Karpas-422 (cell line): Measurements from ENCODE around the gene SSBP2. TPM values are rescaled to one million over a fixed set of nuclear protein-coding genes. Genes with fewer than 3 reads are reported as not detected.

ENCODE experiments used
- DNase-seq: peaks from one replicate; pipeline ENCODE4 v3.0.0-alpha.2; 2015
- H2AFZ ChIP-seq: fragments of 200-600 bp; sonication (generic); 2 replicates; pipeline ENCODE4 v1.6.1; 2014; ENCODE audit warnings: antibody characterized with exemption, low read length, mixed read lengths
- H3K27ac ChIP-seq: fragments of 200-600 bp; sonication (generic); 2 replicates; pipeline ENCODE4 v1.5.1; 2014; ENCODE audit warnings: mild to moderate bottlenecking, low read length, moderate library complexity
- H3K27me3 ChIP-seq: fragments of 200-600 bp; sonication (generic); 2 replicates; pipeline ENCODE4 v1.6.1; 2014; ENCODE audit warnings: low read length, mixed read lengths
- H3K36me3 ChIP-seq: fragments of 200-600 bp; sonication (generic); 2 replicates; pipeline ENCODE4 v1.6.1; 2014; ENCODE audit warnings: low read length, mixed read lengths; ENCODE audit not compliant: insufficient read depth
- H3K4me1 ChIP-seq: fragments of 200-600 bp; sonication (generic); 2 replicates; pipeline ENCODE4 v1.6.1; 2014; ENCODE audit warnings: mild to moderate bottlenecking, low read length, mixed read lengths
- H3K4me2 ChIP-seq: fragments of 200-600 bp; sonication (generic); 2 replicates; pipeline ENCODE4 v1.6.1; 2014; ENCODE audit warnings: low read length, low read depth, mild to moderate bottlenecking; ENCODE audit not compliant: poor library complexity, severe bottlenecking
- H3K4me3 ChIP-seq: fragments of 200-600 bp; sonication (generic); 2 replicates; pipeline ENCODE4 v1.5.1; 2014; ENCODE audit warnings: mild to moderate bottlenecking, antibody characterized with exemption, low read length, mixed read lengths
- H3K79me2 ChIP-seq: fragments of 200-600 bp; sonication (generic); 2 replicates; pipeline ENCODE4 v1.6.1; 2014; ENCODE audit warnings: mild to moderate bottlenecking, low read length, mixed read lengths
- H3K9ac ChIP-seq: fragments of 200-600 bp; sonication (generic); 2 replicates; pipeline ENCODE4 v1.6.0; 2014; ENCODE audit warnings: low read length
- H3K9me2 ChIP-seq: fragments of 200-600 bp; sonication (generic), shearing (Covaris generic); replicated peaks from 2 replicates; pipeline ENCODE4 v1.6.0; 2014; ENCODE audit warnings: mild to moderate bottlenecking, low read length, moderate library complexity; ENCODE audit not compliant: insufficient read depth
- H3K9me3 ChIP-seq: fragments of 300-700, 200-600 bp; sonication (generic); 2 replicates; pipeline ENCODE4 v1.6.1; 2014; ENCODE audit warnings: low read length, mixed read lengths
- H4K20me1 ChIP-seq: fragments of 200-600 bp; sonication (generic); 2 replicates; pipeline ENCODE4 v1.6.1; 2014; ENCODE audit warnings: mild to moderate bottlenecking, antibody characterized with exemption, low read length, low read depth; ENCODE audit not compliant: insufficient read depth
- total RNA-seq: library from RNA; depleted of rRNA; stranded (reverse); fragments of >200 nt; shearing (Covaris generic); gene quantifications from 2 replicates; pipeline ENCODE4 v1.2.3, GENCODE V29; 2014; ENCODE audit warnings: low replicate concordance

The SSBP2 gene
- total RNA-seq, 1 experiment from 2014 or later = 148 TPM

GRCh38 chr5:81530919-81531318 is 220.0 kb downstream of the SSBP2 start:
- Histone ChIP-seq H3K27me3 (no peaks in the 10 kb centered on the region), H3K4me1 (peaks cover 35% of the 10 kb centered on the region), H3K9ac (no peak overlapping the region)

DNA sequence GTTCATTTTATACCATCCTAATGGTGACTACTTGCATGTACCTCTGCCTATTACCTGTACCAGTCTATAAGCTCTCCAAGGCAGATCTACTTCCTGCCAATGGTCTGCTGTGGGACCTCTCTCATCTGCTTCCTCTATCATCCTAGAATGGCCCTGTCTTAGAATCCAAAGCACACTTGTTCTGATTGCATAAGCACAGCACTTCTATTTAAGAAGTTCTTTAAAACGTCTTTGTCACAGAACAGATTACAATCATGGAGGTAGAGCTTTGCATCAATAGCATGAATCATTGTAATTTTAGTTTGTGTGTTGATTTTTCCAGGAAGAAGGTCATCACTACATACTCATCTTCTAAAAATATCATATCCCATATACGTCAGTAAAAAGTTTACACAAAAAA is 225.2 kb downstream of the SSBP2 start:
- H3K9me2 ChIP-seq = no peaks in the 10 kb centered on the region
- peaks cover 61% of the 10 kb centered on the region for H3K4me1 ChIP-seq
- no peaks in the 10 kb centered on the region for H3K36me3 ChIP-seq
- no peak overlapping the region for H3K9ac ChIP-seq
- H3K27ac ChIP-seq = peak overlapping the region; percentile 44
- H3K27me3 ChIP-seq = no peaks in the 10 kb centered on the region
- H2AFZ ChIP-seq = 0 out of 2 replicates have a peak overlapping the region, but pooled peaks have one; percentile 23
- H4K20me1 ChIP-seq = no peaks in the 10 kb centered on the region
- DNase-seq = peak; percentile 60
- H3K79me2 ChIP-seq = peaks cover 84% of the 10 kb centered on the region
- H3K4me2 ChIP-seq = no peak overlapping the region
- no peaks in the 10 kb centered on the region for H3K9me3 ChIP-seq
- H3K4me3 ChIP-seq = no peak overlapping the region

More at GRCh38 chr5:81530919-81531318, 220.0 kb downstream of the SSBP2 start:
- Histone ChIP-seq H3K4me3 (no peak overlapping the region), H3K9me3 (no peaks in the 10 kb centered on the region), H3K4me2 (no peak overlapping the region), H3K27ac (no peak overlapping the region), H3K79me2 (peaks cover 76% of the 10 kb centered on the region), H2AFZ (no peak overlapping the region), H4K20me1 (no peaks in the 10 kb centered on the region), H3K36me3 (no peaks in the 10 kb centered on the region), H3K9me2 (no peaks in the 10 kb centered on the region)
- no peak for DNase-seq

- Histone ChIP-seq H3K36me3 (no peaks in the 10 kb centered on the region), H3K9me3 (no peaks in the 10 kb centered on the region), H2AFZ (no peak overlapping the region), H3K4me2 (no peak overlapping the region), H4K20me1 (no peaks in the 10 kb centered on the region), H3K4me1 (peaks cover 68% of the 10 kb centered on the region), H3K4me3 (no peak overlapping the region), H3K79me2 (peaks cover 81% of the 10 kb centered on the region), H3K9ac (no peak overlapping the region), H3K27ac (peak overlapping the region; percentile 31; the same call in 1 of the 2 replicates), H3K27me3 (no peaks in the 10 kb centered on the region), H3K9me2 (no peaks in the 10 kb centered on the region)
- DNase-seq = peak; percentile 51
Observed at GRCh38 chr5:81524015-81524414, 226.9 kb downstream of the SSBP2 start.

DNA sequence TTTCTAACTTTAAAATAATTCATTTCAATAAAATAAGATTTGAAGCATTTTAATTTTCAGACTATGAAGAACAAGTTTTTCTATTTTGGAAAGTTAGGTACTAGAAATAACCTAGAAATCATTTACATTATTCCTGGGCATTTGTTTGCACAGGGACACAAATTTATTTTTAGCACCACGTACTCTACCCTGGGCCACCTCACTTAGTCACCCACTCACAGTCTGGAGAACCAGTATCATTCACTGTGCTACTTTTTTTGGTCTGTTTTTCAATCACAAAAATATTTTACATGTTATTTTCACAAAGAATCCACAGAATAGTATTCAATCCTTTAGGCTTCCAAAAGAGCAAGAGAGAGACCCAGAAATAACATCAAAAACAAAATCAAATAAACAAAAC is 228.3 kb downstream of the SSBP2 start:
- Histone ChIP-seq H3K9me2 (no peaks in the 10 kb centered on the region), H4K20me1 (no peaks in the 10 kb centered on the region), H3K36me3 (no peaks in the 10 kb centered on the region), H3K4me1 (peaks cover 83% of the 10 kb centered on the region), H3K27me3 (no peaks in the 10 kb centered on the region), H3K27ac (peak overlapping the region; percentile 88; the same call in 1 of the 2 replicates), H3K9me3 (no peaks in the 10 kb centered on the region), H2AFZ (no peak overlapping the region), H3K4me2 (peak overlapping the region; percentile 28), H3K9ac (no peak overlapping the region), H3K4me3 (no peak overlapping the region), H3K79me2 (peaks cover 75% of the 10 kb centered on the region)
- no peak for DNase-seq

GRCh38 chr5:81520769-81521168 is 230.1 kb downstream of the SSBP2 start:
- Histone ChIP-seq H3K4me1 (peaks cover 87% of the 10 kb centered on the region), H3K9me2 (no peaks in the 10 kb centered on the region), H3K27ac (peak overlapping the region; percentile 88), H3K4me2 (no peak overlapping the region), H4K20me1 (no peaks in the 10 kb centered on the region), H3K9me3 (no peaks in the 10 kb centered on the region), H3K79me2 (peaks cover 79% of the 10 kb centered on the region), H2AFZ (no peak overlapping the region), H3K27me3 (no peaks in the 10 kb centered on the region), H3K9ac (no peak overlapping the region), H3K36me3 (no peaks in the 10 kb centered on the region), H3K4me3 (no peak overlapping the region)
- DNase-seq = no peak

DNA sequence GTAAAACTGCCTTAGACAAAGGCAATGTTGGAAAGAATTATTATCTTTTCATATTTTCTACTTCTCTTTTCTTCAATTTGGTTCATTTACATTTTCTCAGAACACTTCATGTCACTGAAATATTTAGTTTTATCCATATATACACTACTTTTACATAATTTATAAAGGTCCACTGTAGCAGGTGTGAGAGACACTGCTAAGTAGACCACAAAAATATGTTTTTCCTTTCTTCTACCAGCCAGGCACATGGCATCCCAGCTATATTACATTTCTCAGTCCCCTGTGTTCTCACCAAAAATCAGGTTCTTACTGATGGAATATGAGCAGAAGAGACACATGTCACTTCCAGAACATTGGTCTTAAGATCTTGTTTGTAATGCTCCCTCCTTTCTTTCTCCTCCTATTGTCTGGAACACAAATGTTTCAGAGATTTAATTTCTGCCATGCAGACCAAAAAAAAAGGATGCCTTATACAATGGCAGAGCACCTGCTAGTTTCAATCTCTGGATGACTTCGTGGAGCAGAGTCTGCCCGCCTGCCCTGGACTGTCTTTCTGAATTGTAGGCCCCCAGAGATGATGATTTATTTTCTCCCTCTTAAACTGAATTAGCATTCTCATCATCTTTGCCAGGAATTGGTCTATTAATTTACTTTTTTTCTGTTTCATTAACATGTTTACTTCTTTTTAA is 231.5 kb downstream of the SSBP2 start:
- 0 out of 2 replicates have a peak overlapping the region, but pooled peaks have one; percentile 8 for H3K4me3 ChIP-seq
- H3K9me2 ChIP-seq = no peaks in the 10 kb centered on the region
- H4K20me1 ChIP-seq = no peaks in the 10 kb centered on the region
- H3K9ac ChIP-seq = peak overlapping the region; percentile 33
- H3K27me3 ChIP-seq = no peaks in the 10 kb centered on the region
- peaks cover 78% of the 10 kb centered on the region for H3K4me1 ChIP-seq
- peaks cover 75% of the 10 kb centered on the region for H3K79me2 ChIP-seq
- peak overlapping the region; percentile 88 for H3K27ac ChIP-seq
- H2AFZ ChIP-seq = peak overlapping the region; percentile 3; the same call in 1 of the 2 replicates
- no peaks in the 10 kb centered on the region for H3K9me3 ChIP-seq
- DNase-seq = peak; percentile 71
- H3K4me2 ChIP-seq = peak overlapping the region; percentile 60
- H3K36me3 ChIP-seq = no peaks in the 10 kb centered on the region

DNA sequence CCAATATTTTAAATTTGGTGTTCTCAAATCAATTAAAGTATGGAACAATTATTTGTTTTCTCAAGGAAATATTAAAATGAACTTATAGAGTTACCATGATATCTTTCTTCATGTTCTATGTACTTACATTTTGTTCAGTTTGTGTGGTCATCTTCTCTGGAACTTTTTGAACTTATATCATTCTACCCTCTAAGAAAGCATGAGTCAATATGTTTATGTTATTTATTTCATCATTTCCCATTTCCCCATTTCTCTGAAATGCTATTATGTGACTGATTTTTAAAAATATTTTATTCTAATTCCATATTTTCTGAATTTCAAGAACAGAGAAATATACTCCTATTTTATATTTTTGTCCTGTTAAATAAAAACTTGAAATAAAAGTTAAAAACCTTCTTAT is 233.4 kb downstream of the SSBP2 start:
- Histone ChIP-seq H3K9me3 (no peaks in the 10 kb centered on the region), H2AFZ (no peak overlapping the region), H3K27ac (peak overlapping the region; percentile 88), H3K9ac (no peak overlapping the region), H3K79me2 (peaks cover 63% of the 10 kb centered on the region), H3K4me2 (peak overlapping the region; percentile 60), H3K4me1 (peaks cover 68% of the 10 kb centered on the region), H3K4me3 (no peak overlapping the region), H3K27me3 (no peaks in the 10 kb centered on the region), H4K20me1 (no peaks in the 10 kb centered on the region), H3K36me3 (no peaks in the 10 kb centered on the region), H3K9me2 (no peaks in the 10 kb centered on the region)
- DNase-seq = no peak

GRCh38 chr5:81516091-81516490 is 234.8 kb downstream of the SSBP2 start:
- DNase-seq = no peak
- no peak overlapping the region for H2AFZ ChIP-seq
- H3K9ac ChIP-seq = no peak overlapping the region
- peaks cover 56% of the 10 kb centered on the region for H3K4me1 ChIP-seq
- H4K20me1 ChIP-seq = no peaks in the 10 kb centered on the region
- no peaks in the 10 kb centered on the region for H3K9me3 ChIP-seq
- no peaks in the 10 kb centered on the region for H3K27me3 ChIP-seq
- H3K27ac ChIP-seq = peak overlapping the region; percentile 24
- H3K4me2 ChIP-seq = no peak overlapping the region
- no peaks in the 10 kb centered on the region for H3K9me2 ChIP-seq
- no peak overlapping the region for H3K4me3 ChIP-seq
- no peaks in the 10 kb centered on the region for H3K36me3 ChIP-seq
- peaks cover 61% of the 10 kb centered on the region for H3K79me2 ChIP-seq
